HCT116 (cell line): ENCODE results near the gene PRPF19. TPM values are rescaled to one million over a fixed set of nuclear protein-coding genes. Genes with fewer than 3 reads are reported as not detected.

Experiments
- ATAC-seq: fragments of 200-7000 bp; cut with Tn5 transposase; 2 replicates; pipeline ENCODE4 v1.9.1; 2020; ENCODE audit warnings: mild to moderate bottlenecking, moderate library complexity
- BruUV-seq: library from RNA; stranded (reverse); fragments of 400-500 nt; replicated peaks from 2 replicates; lab custom pipeline; 2021; lab: Mats Ljungman, UMichigan
- CTCF ChIA-PET: fragments of 300-600 bp; sonication (Branson Sonifier 250); formaldehyde crosslinking; loops from one replicate; lab custom pipeline; 2021; ENCODE audit warnings: antibody characterized with exemption; lab: Charles Lee
- POLR2A ChIA-PET: fragments of 300-600, 350-600 bp; sonication (Branson Sonifier 250); formaldehyde crosslinking; loops from one replicate; lab custom pipeline; 2021; ENCODE audit warnings: antibody characterized with exemption; lab: Charles Lee
- RAD21 ChIA-PET, 2 experiments: fragments of 300-600 bp; sonication (Branson Sonifier 250); formaldehyde crosslinking; loops; one replicate each; lab custom pipeline; 2023; ENCODE audit warnings: low total read pairs in 2 of 2; ENCODE audit not compliant: uncharacterized antibody in 2 of 2, unreplicated experiment in 2 of 2, low non-redundant PET in 1 of 2; lab: Charles Lee
- DNase-seq: peaks from one replicate; pipeline ENCODE4 v3.0.0-alpha.2; 2010; ENCODE audit warnings: low read depth, low spot score
- H2AFZ ChIP-seq: fragments of 200-600 bp; shearing (Covaris generic), sonication (generic); 2 replicates; pipeline ENCODE4 v1.6.1; 2017; ENCODE audit warnings: low read depth, mixed run types, mixed read lengths, antibody characterized with exemption, low read length; ENCODE audit not compliant: poor library complexity, severe bottlenecking
- H3K27ac ChIP-seq: 2 replicates; pipeline ENCODE4 v1.5.1; 2012; ENCODE audit warnings: low read depth, low read length
- H3K27me3 ChIP-seq: fragments of 200-600 bp; sonication (generic); 2 replicates; pipeline ENCODE4 v1.6.1; 2016; ENCODE audit warnings: mixed run types, low read length, mixed read lengths; ENCODE audit not compliant: insufficient read depth
- H3K36me3 ChIP-seq, 2 experiments: fragments of 200-500 bp in 1 of 2; fragments of 200-600 bp in 1 of 2; sonication (Bioruptor generic) in 1 of 2; sonication (generic) in 1 of 2; 2 replicates each; pipeline versions ENCODE4 v1.5.1 to v1.6.1; 2014 to 2016; ENCODE audit warnings: low read length in 2 of 2, inconsistent platforms in 1 of 2, mixed read lengths in 1 of 2, mixed run types in 1 of 2; ENCODE audit not compliant: insufficient read depth in 2 of 2, control insufficient read depth in 1 of 2
- H3K4me1 ChIP-seq, 2 experiments: fragments of 200-600 bp in 1 of 2; sonication (generic) in 1 of 2; 2 replicates each; pipeline versions ENCODE4 v1.5.1 to v1.6.1; 2012 to 2017; ENCODE audit warnings: low read length in 2 of 2, inconsistent platforms in 1 of 2, mild to moderate bottlenecking in 1 of 2, mixed read lengths in 1 of 2, mixed run types in 1 of 2, moderate library complexity in 1 of 2; ENCODE audit not compliant: insufficient read depth in 2 of 2, control insufficient read depth in 1 of 2
- H3K4me2 ChIP-seq: fragments of 200-600 bp; sonication (generic); 2 replicates; pipeline ENCODE4 v1.6.1; 2017; ENCODE audit warnings: mixed run types, low read length, mixed read lengths
- H3K4me3 ChIP-seq, 2 experiments: fragments of 200-600 bp in 1 of 2; sonication (generic) in 1 of 2; replicated peaks in 1 of 2; 2 replicates each; pipeline ENCODE4 v1.5.1; 2011 to 2016; ENCODE audit warnings: low read length in 2 of 2, control low read depth in 1 of 2, low read depth in 1 of 2, mild to moderate bottlenecking in 1 of 2, mixed read lengths in 1 of 2, mixed run types in 1 of 2
- H3K79me2 ChIP-seq: fragments of 200-600 bp; sonication (generic); 2 replicates; pipeline ENCODE4 v1.6.1; 2017; ENCODE audit warnings: mild to moderate bottlenecking, mixed run types, low read length, moderate library complexity, mixed read lengths; ENCODE audit not compliant: insufficient read depth
- H3K9ac ChIP-seq: fragments of 200-600 bp; sonication (generic); 2 replicates; pipeline ENCODE4 v1.6.1; 2016; ENCODE audit warnings: low read length, mixed read lengths
- H3K9me2 ChIP-seq: fragments of 200-600 bp; sonication (generic), shearing (Covaris generic); 2 replicates; pipeline ENCODE4 v1.6.1; 2017; ENCODE audit warnings: mixed run types, mild to moderate bottlenecking, moderate library complexity; ENCODE audit not compliant: insufficient read depth
- H3K9me3 ChIP-seq, 2 experiments: fragments of 200-500 bp in 1 of 2; fragments of 200-600 bp in 1 of 2; sonication (Bioruptor generic) in 1 of 2; sonication (generic) in 1 of 2; 2 replicates each; pipeline ENCODE4 v1.6.1; 2014 to 2017; ENCODE audit warnings: low read length in 2 of 2, mixed read lengths in 2 of 2, inconsistent platforms in 1 of 2, low read depth in 1 of 2, mild to moderate bottlenecking in 1 of 2, mixed run types in 1 of 2, moderate library complexity in 1 of 2; ENCODE audit not compliant: control insufficient read depth in 1 of 2, insufficient read depth in 1 of 2
- H4K20me1 ChIP-seq: fragments of 200-600 bp; sonication (generic), shearing (Covaris generic); 2 replicates; pipeline ENCODE4 v1.6.1; 2017; ENCODE audit warnings: mixed run types, mild to moderate bottlenecking, moderate library complexity; ENCODE audit not compliant: insufficient read depth
- ATF3 ChIP-seq: IDR thresholded peaks from 2 replicates; pipeline ENCODE4 v1.6.1; 2012
- CBX3 ChIP-seq: IDR thresholded peaks from 2 replicates; pipeline ENCODE4 v1.6.1; 2012; ENCODE audit warnings: low read depth
- EZH2phosphoT487 ChIP-seq: fragments of 200-600 bp; IDR thresholded peaks from 2 replicates; pipeline ENCODE4 v1.6.1; 2018; ENCODE audit warnings: antibody characterized with exemption, borderline replicate concordance
- JUND ChIP-seq: IDR thresholded peaks from 2 replicates; pipeline ENCODE4 v1.6.1; 2012
- POLR2A ChIP-seq: IDR thresholded peaks from 2 replicates; pipeline ENCODE4 v1.7.0; 2011; ENCODE audit warnings: borderline replicate concordance; ENCODE audit not compliant: insufficient read depth, insufficient read length; ENCODE audit errors: extremely low read depth
- POLR2AphosphoS5 ChIP-seq: IDR thresholded peaks from 2 replicates; pipeline ENCODE4 v1.6.1; 2011; ENCODE audit warnings: mild to moderate bottlenecking, low read depth, low read length, moderate library complexity
- RAD21 ChIP-seq: IDR thresholded peaks from 2 replicates; pipeline ENCODE4 v1.6.1; 2012; ENCODE audit warnings: low read depth, mild to moderate bottlenecking
- REST ChIP-seq: IDR thresholded peaks from 2 replicates; pipeline ENCODE4 v1.6.1; 2012; ENCODE audit warnings: low read depth
- SP1 ChIP-seq: IDR thresholded peaks from 2 replicates; pipeline ENCODE4 v1.6.1; 2012; ENCODE audit warnings: low read depth
- TCF7L2 ChIP-seq: IDR thresholded peaks from 2 replicates; pipeline ENCODE4 v1.7.0; 2011; ENCODE audit warnings: borderline replicate concordance, inconsistent platforms; ENCODE audit not compliant: insufficient read depth, insufficient read length; ENCODE audit errors: extremely low read depth
- intact Hi-C: fragments of 100-400 bp; cut with micrococcal nuclease; formaldehyde crosslinking; loops from 2 replicates; pipeline ENCODE4 v1.10.0; 2022
- total RNA-seq: library from RNA; stranded (reverse); gene quantifications from one replicate; pipeline ENCODE4 v1.2.1, GENCODE V29; 2021; ENCODE audit not compliant: unreplicated experiment
- TF ChIP-seq, protein P1 (sequence below): IDR thresholded peaks from 2 replicates; pipeline ENCODE4 v1.6.1; 2011; ENCODE audit warnings: mild to moderate bottlenecking, low read length, moderate library complexity; ENCODE audit not compliant: insufficient replicate concordance; ENCODE audit errors: extremely low read depth
- TF ChIP-seq, protein P2 (sequence below), 3 experiments: fragments of 200-600 bp in 1 of 3; sonication (generic) in 1 of 3; IDR thresholded peaks in 2 of 3; conservative IDR thresholded peaks in 1 of 3; 2 replicates each; pipeline ENCODE4 v1.5.1; 2012 to 2017; ENCODE audit warnings: low read depth in 2 of 3, low read length in 2 of 3, antibody characterized with exemption in 1 of 3, borderline replicate concordance in 1 of 3, control low read depth in 1 of 3, mild to moderate bottlenecking in 1 of 3, mixed read lengths in 1 of 3, mixed run types in 1 of 3, moderate library complexity in 1 of 3; ENCODE audit not compliant: insufficient read depth in 1 of 3

PRPF19 gene
- total RNA-seq, 1 experiment from 2014 or later: 156 TPM

DNA sequence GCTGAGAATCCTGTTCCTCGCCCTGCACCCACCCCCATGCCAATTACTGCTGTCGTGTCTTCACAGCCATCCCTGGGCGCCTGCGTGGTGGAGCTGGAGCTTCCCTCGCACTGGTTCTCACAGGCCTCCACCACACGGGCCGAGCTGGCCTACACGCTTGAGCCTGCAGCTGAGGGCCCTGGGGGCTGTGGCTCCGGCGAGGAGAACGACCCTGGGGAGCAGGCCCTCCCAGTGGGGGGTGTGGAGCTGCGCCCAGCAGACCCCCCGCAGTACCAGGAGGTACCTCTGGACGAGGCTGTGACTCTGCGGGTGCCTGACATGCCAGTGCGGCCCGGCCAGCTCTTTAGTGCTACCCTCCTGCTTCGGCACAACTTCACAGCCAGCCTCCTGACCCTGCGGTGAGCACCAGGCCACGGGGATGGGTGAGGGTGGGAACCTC is 22.2 kb upstream of the PRPF19 start:
- Histone ChIP-seq H3K27ac (no peak overlapping the region), H3K9ac (no peak overlapping the region), H3K36me3 (peaks cover 13 to 25% of the 10 kb centered on the region in 2 experiments; a peak in 3 of 4 replicates), H2AFZ (no peak overlapping the region), H3K4me3 (no peak overlapping the region), H4K20me1 (no peaks in the 10 kb centered on the region), H3K9me3 (no peaks in the 10 kb centered on the region), H3K4me2 (no peak overlapping the region), H3K9me2 (no peaks in the 10 kb centered on the region), H3K4me1 (peaks cover 12 to 19% of the 10 kb centered on the region in 2 experiments), H3K79me2 (no peaks in the 10 kb centered on the region; the same call in 1 of the 2 replicates), H3K27me3 (no peaks in the 10 kb centered on the region)
- ATAC-seq (no peak), DNase-seq (no peak)
- intact Hi-C loops: no loop called here
- ChIA-PET CTCF (no interaction called here), RAD21 (no interaction called here), POLR2A (no interaction called here)
- no peak for TF ChIP-seq POLR2AphosphoS5
- TF ChIP-seq REST: no peak
- no TSS peak for BruUV-seq

DNA sequence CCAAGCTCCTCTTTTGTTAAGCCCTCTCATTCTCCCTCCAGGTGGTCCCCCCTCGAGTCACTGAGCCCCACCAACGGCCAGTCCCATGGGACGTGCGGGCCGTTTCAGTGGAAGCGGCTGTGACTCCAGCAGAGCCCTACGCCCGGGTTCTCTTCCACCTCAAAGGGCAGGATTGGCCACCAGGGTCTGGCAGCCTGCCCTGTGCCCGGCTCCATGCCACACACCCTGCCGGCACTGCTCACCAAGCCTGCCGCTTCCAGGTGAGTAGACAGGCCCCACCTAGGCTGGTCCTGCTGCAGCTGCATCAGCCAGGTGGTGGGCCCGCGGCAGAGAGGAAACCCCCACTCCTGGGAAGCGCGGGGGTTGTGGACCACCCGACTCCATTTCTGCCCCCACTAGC is 21.2 kb upstream of the PRPF19 start:
- H3K4me1 ChIP-seq: peaks cover 18 to 26% of the 10 kb centered on the region in 2 experiments
- no peaks in the 10 kb centered on the region for H3K9me3 ChIP-seq
- ChIA-PET POLR2A (no interaction called here), RAD21 (no interaction called here), CTCF (no interaction called here)
- H3K27ac ChIP-seq: no peak overlapping the region
- H4K20me1 ChIP-seq: no peaks in the 10 kb centered on the region
- no peak overlapping the region for H3K9ac ChIP-seq
- BruUV-seq: no TSS peak
- no peaks in the 10 kb centered on the region for H3K9me2 ChIP-seq
- intact Hi-C loops: no loop called here
- H3K36me3 ChIP-seq: peaks cover 13 to 25% of the 10 kb centered on the region in 2 experiments; a peak in 3 of 4 replicates
- H3K79me2 ChIP-seq: no peaks in the 10 kb centered on the region; the same call in 1 of the 2 replicates
- DNase-seq: no peak
- no peak overlapping the region for H2AFZ ChIP-seq
- H3K27me3 ChIP-seq: no peaks in the 10 kb centered on the region
- ATAC-seq: no peak
- no peak overlapping the region for H3K4me2 ChIP-seq
- H3K4me3 ChIP-seq: no peak overlapping the region
- TF ChIP-seq ATF3: no peak
- no peak for TF ChIP-seq JUND
- TF ChIP-seq TCF7L2: no peak
- TF ChIP-seq POLR2A: no peak
- TF ChIP-seq SP1: no peak
- TF ChIP-seq POLR2AphosphoS5: no peak
- TF ChIP-seq RAD21: no peak
- TF ChIP-seq CBX3: no peak
- no peak for TF ChIP-seq EZH2phosphoT487
- TF ChIP-seq, protein P1, sequence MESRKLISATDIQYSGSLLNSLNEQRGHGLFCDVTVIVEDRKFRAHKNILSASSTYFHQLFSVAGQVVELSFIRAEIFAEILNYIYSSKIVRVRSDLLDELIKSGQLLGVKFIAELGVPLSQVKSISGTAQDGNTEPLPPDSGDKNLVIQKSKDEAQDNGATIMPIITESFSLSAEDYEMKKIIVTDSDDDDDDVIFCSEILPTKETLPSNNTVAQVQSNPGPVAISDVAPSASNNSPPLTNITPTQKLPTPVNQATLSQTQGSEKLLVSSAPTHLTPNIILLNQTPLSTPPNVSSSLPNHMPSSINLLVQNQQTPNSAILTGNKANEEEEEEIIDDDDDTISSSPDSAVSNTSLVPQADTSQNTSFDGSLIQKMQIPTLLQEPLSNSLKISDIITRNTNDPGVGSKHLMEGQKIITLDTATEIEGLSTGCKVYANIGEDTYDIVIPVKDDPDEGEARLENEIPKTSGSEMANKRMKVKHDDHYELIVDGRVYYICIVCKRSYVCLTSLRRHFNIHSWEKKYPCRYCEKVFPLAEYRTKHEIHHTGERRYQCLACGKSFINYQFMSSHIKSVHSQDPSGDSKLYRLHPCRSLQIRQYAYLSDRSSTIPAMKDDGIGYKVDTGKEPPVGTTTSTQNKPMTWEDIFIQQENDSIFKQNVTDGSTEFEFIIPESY: no peak
- TF ChIP-seq, protein P2, sequence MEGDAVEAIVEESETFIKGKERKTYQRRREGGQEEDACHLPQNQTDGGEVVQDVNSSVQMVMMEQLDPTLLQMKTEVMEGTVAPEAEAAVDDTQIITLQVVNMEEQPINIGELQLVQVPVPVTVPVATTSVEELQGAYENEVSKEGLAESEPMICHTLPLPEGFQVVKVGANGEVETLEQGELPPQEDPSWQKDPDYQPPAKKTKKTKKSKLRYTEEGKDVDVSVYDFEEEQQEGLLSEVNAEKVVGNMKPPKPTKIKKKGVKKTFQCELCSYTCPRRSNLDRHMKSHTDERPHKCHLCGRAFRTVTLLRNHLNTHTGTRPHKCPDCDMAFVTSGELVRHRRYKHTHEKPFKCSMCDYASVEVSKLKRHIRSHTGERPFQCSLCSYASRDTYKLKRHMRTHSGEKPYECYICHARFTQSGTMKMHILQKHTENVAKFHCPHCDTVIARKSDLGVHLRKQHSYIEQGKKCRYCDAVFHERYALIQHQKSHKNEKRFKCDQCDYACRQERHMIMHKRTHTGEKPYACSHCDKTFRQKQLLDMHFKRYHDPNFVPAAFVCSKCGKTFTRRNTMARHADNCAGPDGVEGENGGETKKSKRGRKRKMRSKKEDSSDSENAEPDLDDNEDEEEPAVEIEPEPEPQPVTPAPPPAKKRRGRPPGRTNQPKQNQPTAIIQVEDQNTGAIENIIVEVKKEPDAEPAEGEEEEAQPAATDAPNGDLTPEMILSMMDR (IDR thresholded peaks at IDR 0.05 in 2 of 3, conservative IDR thresholded peaks at IDR 0.05 in 1 of 3; ENCODE audit: borderline replicate concordance in 1 of 3, insufficient read depth in 1 of 3, low read depth in 2 of 3, low read length in 2 of 3): no peak
